ENCODE data around the gene ACTL6A.
"Not testable (repeated sequence)": the region's sequence is repeated elsewhere in the genome, so short reads cannot be mapped to it uniquely, and the experiment has no call there.

The ACTL6A gene

DNA sequence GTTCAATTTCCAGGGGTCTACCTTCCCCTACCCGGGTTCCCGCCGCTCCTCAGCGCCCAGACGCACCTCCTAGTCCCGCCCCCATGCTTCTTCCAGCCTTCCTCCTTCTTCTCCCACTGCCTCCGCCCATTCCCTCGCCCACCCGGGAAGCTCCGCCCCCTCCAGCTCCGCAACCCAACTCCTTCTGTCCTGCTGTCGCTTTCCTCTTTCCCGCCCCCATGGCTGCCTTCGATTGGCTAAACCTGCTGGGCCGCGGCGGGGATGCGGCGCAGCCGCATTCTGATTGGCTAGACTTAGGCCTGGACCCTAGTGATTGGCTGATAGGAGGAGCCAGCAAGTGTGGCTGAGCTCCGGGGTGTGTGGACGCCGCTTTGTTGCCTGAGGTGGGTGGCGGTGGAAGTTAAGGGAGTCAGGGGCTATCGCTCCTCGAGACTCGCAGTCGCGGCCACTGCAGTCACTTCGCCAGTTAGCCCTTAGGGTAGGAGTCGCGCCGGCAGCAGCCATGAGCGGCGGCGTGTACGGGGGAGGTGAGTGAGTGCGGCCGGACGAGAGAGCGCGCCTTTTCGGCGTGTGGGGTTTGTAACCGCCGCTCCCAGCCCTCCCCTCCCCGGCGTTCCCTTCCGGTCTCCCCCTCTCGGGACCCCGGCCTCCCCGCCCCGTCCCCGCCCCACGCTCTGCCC, at the start of gene ACTL6A:
Gene ACTL6A, plus strand, starts transcription at position 336 of the 680 bp plus-strand sequence. Its CDS starts 167 bp downstream, at position 503.
- DNase-seq = peak; percentile 98 to 100 (median 99)
- intact Hi-C loops (cut with DNase I) = loop anchor here (5.0 kb wide), 1 partner anchor 215 kb away; the partner anchor contains the start of gene MFN1

DNA sequence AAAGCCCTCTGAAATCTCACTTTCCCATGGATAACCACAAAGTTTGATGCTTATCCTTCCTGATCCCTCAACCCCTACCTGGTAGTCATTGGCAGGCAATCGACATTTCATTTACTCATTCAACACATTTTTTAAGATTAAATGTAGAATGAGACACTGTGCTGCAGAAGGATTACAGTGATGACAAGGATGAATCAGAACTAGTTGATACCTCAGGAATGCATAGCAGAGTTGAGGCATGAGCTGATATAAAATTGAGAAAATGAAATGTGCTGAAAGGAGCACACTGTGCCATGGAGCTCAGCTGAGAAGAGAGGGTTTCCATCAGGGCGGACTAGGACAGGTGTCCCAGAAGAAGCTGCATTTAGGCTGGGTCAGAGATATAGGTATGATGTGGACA, 48.9 kb upstream of the ACTL6A start:
- DNase-seq = no peak
- intact Hi-C loops (cut with DNase I) = no loop called here

DNA sequence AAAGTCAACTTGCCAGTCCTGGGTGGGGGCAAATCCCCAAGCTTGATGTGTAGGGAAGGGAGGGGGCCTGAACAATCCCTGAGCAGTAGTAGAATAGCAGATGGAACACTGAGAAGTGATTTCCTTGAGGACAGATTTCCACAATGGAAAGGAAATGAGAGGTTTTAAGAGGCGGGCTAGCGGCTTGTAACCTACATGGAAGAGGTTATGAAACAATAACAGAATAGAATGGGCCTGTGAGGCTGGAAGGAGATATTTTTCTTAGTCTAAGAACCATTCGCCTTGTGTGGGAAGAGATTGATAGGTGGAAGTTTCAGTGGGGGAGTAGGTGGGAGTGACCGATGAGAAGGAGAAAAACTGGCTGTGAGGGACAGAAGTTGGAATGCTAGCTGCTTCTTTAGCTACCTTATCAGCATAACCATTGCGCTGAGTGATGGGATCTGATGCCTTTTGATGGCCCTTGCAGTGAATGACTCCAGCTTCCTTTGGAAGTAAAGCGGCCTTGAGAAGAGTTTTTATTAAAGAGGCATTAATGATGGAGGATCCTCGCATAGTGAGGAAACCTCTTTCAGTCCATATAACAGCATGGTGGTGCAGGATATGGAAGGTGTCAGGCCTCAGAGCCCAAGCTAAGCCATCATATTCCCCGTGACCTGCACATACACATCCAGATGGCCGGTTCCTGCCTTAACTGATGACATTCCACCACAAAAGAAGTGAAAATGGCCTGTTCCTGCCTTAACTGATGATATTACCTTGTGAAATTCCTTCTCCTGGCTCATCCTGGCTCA, 46.1 kb upstream of the ACTL6A start:
- intact Hi-C loops (cut with DNase I); DNase-seq: not testable (repeated sequence)

DNA sequence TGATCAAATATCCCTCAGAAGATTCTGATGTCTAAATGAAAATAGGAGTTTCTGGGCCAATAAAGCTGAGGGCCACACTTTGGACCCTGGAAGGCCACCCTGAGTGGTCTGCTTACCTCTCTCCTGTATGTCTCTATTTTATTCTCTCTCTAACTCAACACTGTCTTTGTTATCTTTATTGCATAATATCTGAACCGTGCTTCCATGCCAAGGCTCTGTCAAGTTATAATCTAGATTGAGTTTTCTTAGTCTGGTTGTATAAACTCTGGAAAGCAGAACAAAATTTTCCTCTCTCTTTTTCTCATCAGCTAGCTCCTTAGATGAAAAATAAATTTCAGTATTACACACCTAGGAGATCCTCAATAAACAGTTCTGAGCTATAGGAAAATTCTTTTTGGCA, 36.2 kb upstream of the ACTL6A start:
- DNase-seq = no peak
- intact Hi-C loops (cut with DNase I) = no loop called here

DNA sequence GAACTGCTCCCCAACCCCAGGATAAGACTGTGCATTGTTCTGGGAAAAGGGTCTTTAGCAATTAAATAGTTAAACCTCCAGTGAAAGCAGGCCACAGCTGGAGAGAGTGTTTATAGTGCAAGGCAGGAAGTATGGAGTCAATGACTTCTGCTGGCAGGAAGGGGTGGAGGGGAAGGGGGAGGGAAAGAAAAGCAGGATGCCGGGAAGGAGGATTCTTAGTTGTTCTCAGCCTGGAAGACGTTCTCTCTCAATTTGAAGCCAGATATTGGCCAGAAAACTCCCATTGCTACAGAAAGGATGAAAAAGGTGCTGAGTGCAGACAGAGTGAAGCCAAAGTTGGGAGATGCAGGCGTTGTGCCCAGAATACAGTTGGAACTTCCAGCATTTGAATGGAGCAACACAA, 35.7 kb upstream of the ACTL6A start:
- intact Hi-C loops (cut with DNase I) = no loop called here
- DNase-seq = no peak

DNA sequence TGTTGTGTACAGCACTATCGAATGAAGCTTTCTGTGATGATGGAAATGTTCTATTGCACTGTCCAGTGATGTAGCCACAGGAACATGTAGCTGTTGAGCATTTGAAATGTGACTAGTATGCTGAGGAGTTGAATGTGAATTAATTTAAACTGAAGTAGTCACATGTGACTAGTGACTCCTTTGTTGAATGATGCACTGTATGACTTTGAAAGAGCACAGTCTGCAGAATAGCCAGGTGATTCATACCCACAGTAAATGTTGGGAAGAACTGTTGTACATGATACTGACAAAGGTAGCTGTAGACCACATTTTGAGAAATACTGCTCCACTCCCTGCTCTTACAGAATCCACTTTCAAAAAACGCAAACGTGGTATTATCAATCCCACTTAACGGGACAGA, 34.0 kb upstream of the ACTL6A start:
- DNase-seq = no peak
- intact Hi-C loops (cut with DNase I) = no loop called here

DNA sequence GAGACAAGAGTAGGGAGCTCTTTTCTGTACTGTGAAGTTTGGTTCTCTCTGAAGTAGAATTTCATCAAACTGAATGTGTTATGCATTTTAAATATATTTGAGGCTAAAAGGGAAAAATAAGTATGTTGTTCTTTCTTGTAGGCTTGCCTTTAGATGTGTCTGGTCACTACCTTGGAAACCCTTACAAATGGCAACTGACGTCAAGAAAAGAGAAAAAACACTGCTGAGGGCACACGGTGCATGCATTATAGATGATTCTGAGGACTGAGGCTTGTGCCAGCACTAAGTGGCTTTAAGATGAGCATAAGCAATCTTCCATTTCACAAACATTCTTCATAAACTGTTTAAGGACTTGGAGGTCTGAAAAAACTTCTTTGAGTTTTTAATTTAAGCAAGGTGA, 31.1 kb upstream of the ACTL6A start:
- DNase-seq = no peak
- intact Hi-C loops (cut with DNase I) = no loop called here

DNA sequence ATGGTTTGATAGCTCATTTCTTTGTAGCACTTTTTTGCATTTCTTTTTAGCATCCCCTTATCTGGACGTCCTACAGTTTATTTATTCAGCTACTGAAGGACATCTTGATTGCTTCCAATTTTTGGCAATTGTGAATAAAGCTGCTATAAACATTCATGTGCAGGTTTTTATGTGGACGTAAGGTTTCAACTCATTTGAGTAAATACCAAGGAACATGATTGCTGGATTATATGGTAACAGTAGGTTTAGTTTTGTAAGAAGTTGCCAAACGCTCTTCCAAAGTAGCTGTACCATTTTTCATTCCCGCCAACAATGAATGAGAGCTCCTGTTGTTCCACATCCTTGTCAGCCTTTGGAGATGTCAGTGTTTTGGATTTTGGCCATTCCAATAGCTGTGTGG, 29.5 kb upstream of the ACTL6A start:
- no peak for DNase-seq
- intact Hi-C loops (cut with DNase I) = no loop called here

DNA sequence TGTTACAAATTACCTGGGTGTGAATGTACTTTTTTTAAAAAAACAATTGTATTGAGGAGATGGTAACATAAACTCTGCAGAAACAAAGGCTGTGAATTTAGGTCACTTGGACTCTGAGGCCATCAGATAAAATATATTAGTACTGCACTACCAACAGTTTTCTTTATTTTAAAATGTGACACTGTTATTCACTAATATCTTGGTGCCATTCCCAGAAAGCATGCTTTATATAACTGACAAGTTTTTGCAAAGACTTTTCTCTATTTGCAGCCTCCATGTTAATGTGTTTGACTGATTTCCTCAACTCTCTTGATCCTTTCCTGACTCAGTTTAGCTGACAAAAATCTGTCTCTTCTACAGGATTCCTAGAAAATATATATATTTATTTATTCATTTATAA, 26.5 kb upstream of the ACTL6A start:
- intact Hi-C loops (cut with DNase I) = no loop called here
- DNase-seq = no peak

DNA sequence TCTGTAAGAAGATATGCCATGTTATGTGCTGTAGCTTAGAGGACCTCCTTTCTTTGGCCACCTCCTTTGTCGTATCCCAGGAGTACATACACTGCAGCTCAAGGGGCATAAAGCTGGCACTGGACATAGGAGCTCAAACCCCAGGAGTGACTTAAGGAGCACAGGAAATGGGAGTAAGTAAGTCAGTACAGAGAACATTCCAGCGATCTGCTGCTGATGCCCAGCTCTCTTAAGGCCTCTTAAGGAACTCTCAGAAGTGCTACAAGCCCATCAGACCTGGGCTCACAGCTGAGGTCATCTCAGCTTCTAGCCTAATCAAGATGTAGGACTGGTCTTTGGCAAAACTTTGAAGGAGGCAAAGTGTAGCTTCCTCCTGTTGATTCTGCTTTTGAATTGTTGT, 21.6 kb upstream of the ACTL6A start:
- DNase-seq = no peak
- intact Hi-C loops (cut with DNase I) = no loop called here

DNA sequence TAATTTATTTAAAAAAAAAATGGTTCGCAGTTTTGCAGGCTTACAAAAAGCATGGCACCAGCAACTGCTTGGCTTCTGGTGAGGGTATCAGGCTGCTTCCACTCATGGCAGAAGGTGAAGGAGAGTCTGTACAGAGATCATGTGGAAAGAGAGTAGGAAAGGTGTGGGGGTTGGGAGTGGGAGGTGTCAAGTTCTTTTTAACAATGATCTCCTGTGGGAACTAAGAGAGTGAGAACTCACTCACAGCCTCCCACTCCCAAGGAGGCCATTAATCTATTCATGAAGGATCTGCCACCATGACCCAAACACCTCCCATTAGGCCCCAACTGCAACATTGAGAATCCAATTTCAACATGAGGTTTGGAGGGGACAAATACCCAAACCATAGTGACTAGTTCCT, 21.1 kb upstream of the ACTL6A start:
- no peak for DNase-seq
- intact Hi-C loops (cut with DNase I) = no loop called here

DNA sequence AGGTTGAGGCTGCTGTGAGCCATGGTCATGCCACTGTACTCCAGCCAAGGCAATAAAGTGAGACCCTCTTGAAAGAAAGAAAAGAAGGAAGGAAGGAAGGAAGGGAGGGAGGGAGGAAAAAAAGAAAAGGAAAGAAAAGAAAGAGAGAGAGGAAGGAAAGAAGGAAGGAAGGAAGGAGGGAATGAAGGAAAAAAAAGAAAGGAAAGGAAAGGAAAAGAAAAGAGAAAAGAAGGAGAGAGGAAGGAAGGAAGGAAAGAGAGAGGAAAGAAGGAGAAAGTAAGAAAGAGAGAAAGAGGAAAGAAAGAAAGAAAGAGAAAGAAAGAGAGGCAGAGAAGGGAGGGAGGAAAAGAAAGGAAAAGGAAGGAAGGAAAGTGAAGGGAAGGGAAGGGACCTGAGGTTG, 20.4 kb upstream of the ACTL6A start:
- intact Hi-C loops (cut with DNase I) = no loop called here
- DNase-seq = no peak

DNA sequence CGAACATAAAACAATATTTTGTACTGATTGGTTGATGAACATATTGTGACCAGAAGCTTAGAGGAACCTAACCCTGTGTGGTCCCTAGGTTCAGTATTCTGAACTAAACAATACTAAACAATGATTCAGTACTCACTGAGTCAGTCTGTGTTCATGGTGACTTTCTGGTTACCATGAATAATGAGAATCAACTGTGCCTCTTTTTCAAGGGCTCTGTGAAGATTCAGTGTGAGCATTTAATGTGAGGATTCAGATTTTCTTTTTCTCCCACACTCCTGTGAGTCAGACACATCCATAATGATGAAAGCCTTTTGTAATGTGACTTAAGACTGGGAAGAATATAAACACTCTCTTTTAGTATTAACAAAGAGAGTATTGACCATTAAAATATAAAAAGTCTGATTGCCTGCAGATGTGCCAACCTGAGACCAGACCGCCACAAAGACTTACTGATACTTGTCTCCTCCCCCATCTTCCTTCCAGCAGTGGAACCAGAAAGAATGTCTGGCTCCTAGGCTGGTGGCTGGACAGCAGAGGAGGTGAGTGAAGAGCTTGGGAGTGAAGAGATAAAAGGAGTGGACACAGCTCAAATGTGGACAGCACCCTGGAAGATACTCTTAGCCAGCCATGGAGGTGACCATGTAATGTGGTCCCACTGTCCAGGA, 17.6 kb upstream of the ACTL6A start:
- no peak for DNase-seq
- intact Hi-C loops (cut with DNase I) = no loop called here

DNA sequence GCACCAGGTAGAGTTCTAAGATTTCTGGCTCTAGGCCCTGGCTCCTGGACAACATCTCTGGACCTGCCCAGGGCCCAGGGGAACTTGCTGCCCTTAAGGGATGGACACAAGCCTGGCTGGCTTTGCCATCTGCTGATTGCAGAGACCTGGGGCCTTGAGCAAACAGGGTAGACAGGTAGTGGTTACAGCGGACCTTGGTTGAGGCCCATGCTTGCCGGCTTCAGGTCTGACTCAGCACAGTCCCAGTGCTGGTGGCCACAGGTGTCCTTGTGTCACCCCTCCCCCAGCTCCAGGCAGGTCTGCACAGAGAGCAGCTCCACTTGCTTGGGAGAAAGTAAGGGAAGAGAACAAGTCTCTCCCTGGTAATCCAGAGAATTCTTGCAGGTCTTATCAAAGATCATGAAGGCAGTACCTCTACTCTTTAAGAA, 15.9 kb upstream of the ACTL6A start:
- DNase-seq = no peak
- intact Hi-C loops (cut with DNase I) = no loop called here

DNA sequence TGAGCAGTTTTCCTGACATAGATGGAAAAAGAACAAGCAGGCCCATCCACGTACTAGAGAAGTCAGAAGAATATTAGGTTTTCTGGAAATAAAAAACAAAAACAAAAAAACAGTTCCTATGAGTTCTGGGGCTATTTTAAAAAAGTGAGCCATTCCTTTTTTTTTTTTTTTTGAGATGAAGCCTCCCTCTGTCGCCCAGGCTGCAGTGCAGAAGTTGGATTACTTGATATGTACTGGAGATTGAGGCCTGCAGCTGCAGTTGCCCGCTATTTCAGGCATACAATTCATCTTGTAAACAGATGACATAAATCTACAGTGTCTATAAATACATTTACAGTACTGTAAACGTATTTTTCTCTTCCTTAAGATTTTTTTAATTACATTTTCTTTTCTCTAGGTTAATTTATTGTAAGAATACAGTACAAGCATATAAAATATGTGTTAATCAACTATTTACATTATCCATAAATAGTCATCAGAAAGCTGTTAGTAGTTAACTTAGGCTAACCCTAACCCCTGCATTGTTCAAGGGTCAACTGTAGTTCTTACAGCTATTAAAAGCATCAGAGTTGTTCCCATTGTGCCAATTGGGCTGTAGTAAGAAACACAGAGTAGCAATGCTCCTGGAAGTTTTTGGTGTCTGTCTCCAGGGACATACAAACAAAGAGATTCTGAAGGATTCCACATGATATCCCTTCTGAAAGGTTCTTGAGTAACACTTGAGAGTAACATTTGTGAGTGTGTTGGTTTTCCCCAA, 11.2 kb upstream of the ACTL6A start:
- peak in 1 of 10 donors; percentile 25 for DNase-seq
- intact Hi-C loops (cut with DNase I) = no loop called here

DNA sequence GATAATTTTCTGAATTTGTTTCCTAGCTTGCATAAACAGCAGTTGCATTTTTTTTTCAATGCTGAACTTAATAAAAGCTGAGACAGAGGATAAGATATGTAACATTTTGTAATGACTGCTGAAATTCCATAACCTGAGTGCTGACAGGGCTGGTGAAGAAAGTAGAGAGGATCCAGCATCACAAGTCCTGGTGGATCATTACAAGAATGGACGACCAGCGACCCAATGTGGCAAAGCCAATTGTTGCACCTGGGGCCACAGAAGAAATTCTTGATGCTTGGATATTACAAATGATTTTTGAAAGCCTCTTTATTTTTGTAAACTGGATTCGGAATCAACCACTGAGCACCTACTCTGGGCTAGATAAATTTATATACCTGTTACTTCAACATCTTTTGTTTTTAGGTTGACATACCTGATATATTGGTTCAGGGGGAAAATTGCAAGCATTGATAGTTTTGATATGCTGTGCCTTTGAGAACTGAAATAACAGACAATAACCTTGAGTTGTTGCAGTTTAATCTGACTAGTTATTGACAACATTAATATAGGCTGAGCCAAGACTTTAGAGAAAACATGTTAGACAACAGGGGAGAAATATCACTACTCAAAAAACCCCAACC, 3.9 kb upstream of the ACTL6A start:
- DNase-seq = peak; percentile 20 to 94 (median 70)
- intact Hi-C loops (cut with DNase I) = loop anchor here (1.0 to 2.0 kb wide), 2 partner anchors 138 to 236 kb away; partner anchors contain the start of gene ZNF639

DNA sequence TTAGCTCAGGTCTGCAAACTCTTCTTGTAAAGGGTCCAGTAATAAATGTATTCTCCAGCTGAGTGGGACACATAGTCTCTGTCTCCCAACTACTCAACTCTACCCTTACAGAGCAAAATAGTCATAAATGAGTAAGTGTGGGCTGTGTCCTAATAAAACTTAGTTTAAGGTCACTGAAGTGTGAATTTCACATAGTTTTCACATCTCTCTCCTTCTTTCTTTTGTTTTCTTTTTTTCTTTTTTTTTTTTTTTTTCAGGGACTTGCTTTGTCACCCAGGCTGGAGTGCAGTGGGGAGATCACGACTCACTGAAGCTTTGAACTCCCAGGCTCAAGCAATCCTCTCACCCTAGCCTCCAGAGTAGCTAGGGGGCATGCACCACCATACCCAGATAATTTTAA, 1.9 kb upstream of the ACTL6A start:
- intact Hi-C loops (cut with DNase I) = loop anchor here (5.0 kb wide), 1 partner anchor 213 kb away; the partner anchor contains the start of gene MFN1
- no peak for DNase-seq

DNA sequence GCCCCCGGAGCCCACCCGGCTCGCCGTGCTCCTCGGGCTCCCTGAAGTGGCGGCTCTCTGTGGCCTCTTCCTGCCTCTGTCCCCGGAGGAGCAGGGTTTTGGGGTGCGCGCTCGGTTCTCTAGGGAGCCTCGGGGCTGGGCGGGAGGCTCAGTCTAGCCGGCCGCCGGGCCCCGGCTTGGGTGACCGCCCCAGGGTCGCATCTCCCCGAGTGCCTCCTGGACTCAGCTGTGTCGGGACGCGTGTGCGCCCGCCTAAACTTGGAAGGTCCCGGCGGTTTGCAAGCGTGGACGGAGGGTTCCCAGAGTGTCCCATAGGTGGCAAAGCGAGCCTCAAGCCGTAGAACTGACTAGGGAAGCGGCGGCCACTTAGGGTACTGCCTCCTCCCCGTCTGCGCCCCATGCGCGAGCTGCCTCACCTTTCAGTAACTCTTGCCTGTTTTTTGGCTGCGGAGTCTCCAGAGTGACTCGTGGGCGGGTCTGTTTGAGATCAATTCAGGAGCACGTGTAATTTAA, 601 bp downstream of the ACTL6A start:
- intact Hi-C loops (cut with DNase I) = loop anchor here (5.0 kb wide), 1 partner anchor 216 kb away; the partner anchor contains the start of gene MFN1
- peak in 8 of 10 donors; percentile 23 to 90 (median 28) for DNase-seq

DNA sequence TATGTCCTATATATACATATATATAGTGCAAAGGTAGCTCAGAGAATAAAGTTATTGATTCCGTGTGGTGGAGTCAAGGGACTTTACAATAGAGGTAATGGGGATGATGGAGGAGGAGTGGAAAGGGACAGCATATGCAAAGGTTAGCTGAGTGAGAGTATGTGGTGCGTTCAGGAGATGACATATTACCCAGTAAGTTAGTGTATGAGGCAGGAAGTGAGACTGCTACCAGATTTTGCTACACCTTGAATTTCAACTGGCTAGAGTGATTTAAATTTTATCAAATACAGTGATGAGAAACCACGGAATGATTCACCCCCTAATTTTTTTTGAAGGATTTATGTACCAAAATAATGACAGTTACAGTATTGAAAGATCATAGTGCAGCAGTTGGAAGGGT, 2.8 kb downstream of the ACTL6A start:
- intact Hi-C loops (cut with DNase I) = no loop called here
- DNase-seq = no peak

DNA sequence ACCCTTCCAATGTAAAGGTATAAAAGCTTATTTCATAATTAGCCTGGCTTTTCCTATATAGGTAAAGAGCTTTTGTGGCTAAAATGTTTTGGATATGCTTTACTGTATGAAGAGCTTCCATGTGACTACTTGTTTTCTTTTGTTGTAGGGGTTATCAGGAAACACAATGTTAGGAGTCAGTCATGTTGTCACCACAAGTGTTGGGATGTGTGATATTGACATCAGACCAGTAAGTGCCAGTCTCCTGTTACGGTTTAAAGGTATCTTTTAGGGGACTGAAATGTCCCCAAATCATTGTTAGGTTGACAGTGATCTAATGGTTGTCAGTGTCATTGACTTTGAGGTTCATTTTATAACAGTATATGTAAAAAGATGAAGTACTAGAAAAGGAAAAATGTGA, 18.3 kb downstream of the ACTL6A start:
- intact Hi-C loops (cut with DNase I) = no loop called here
- no peak for DNase-seq

Measured in posterior cingulate gyrus (tissue), 11 donors.